GM23338 (cell line): ENCODE data around the gene PIP5K1C. TPM values are rescaled to one million over a fixed set of nuclear protein-coding genes. Genes with fewer than 3 reads are reported as not detected.

Experiments used
- ATAC-seq: fragments of 200-7000 bp; cut with Tn5 transposase; 3 replicates; pipeline ENCODE4 v1.9.1; 2020
- DNase-seq: peaks from one replicate; pipeline ENCODE4 v3.0.0-alpha.2; 2015; ENCODE audit warnings: low spot score
- H2AFZ ChIP-seq: fragments of 200-600 bp; sonication (generic); 2 replicates; pipeline ENCODE4 v1.8.0; 2016; ENCODE audit warnings: antibody characterized with exemption, mild to moderate bottlenecking, moderate library complexity
- H3F3A ChIP-seq: fragments of 200-600 bp; sonication (generic); replicated peaks from 2 replicates; pipeline ENCODE4 v1.8.0; 2017; ENCODE audit warnings: antibody characterized with exemption, mixed run types, low read depth
- H3K27ac ChIP-seq: fragments of 200-600 bp; sonication (generic); 2 replicates; pipeline ENCODE4 v1.6.1; 2016; ENCODE audit warnings: low read depth
- H3K27me3 ChIP-seq: fragments of 200-600 bp; sonication (generic); 2 replicates; pipeline ENCODE4 v1.8.0; 2016; ENCODE audit warnings: mild to moderate bottlenecking, mixed run types, moderate library complexity; ENCODE audit not compliant: insufficient read depth
- H3K36me3 ChIP-seq: fragments of 200-600 bp; sonication (generic); 2 replicates; pipeline ENCODE4 v1.8.0; 2016; ENCODE audit warnings: mild to moderate bottlenecking; ENCODE audit not compliant: insufficient read depth
- H3K4me1 ChIP-seq: fragments of 200-600 bp; sonication (generic); 2 replicates; pipeline ENCODE4 v1.8.0; 2016; ENCODE audit warnings: mild to moderate bottlenecking, moderate library complexity; ENCODE audit not compliant: insufficient read depth
- H3K4me2 ChIP-seq: fragments of 200-600 bp; sonication (generic); 2 replicates; pipeline ENCODE4 v1.7.1; 2017; ENCODE audit warnings: mixed run types
- H3K4me3 ChIP-seq: fragments of 200-600 bp; sonication (generic); 2 replicates; pipeline ENCODE4 v1.6.1; 2016; ENCODE audit warnings: mixed run types
- H3K79me2 ChIP-seq: fragments of 200-600 bp; sonication (generic); replicated peaks from 2 replicates; pipeline ENCODE4 v1.8.0; 2017; ENCODE audit warnings: mild to moderate bottlenecking; ENCODE audit not compliant: insufficient read depth
- H3K9me2 ChIP-seq: fragments of 200-600 bp; sonication (generic); 2 replicates; pipeline ENCODE4 v1.8.0; 2017; ENCODE audit not compliant: insufficient read depth
- H4K20me1 ChIP-seq: fragments of 200-600 bp; sonication (generic); replicated peaks from 2 replicates; pipeline ENCODE4 v1.8.0; 2017; ENCODE audit warnings: mild to moderate bottlenecking; ENCODE audit not compliant: insufficient read depth
- H3K27ac Mint-ChIP-seq: 2 replicates; pipeline ENCODE4 v1.8.0; 2020; ENCODE audit warnings: inconsistent platforms, mild to moderate bottlenecking, moderate library complexity, mixed read lengths
- H3K27me3 Mint-ChIP-seq: 3 replicates; pipeline ENCODE4 v1.8.0; 2022; ENCODE audit warnings: low read depth, mild to moderate bottlenecking, moderate library complexity, mixed read lengths, inconsistent platforms; ENCODE audit not compliant: insufficient read depth, poor library complexity
- H3K36me3 Mint-ChIP-seq: 3 replicates; pipeline ENCODE4 v1.8.0; 2021; ENCODE audit warnings: low read depth, mild to moderate bottlenecking, inconsistent platforms, moderate library complexity, mixed read lengths
- H3K4me1 Mint-ChIP-seq: 3 replicates; pipeline ENCODE4 v1.8.0; 2020; ENCODE audit warnings: mild to moderate bottlenecking, inconsistent platforms, mixed read lengths
- H3K4me3 Mint-ChIP-seq: 3 replicates; pipeline ENCODE4 v1.8.0; 2021; ENCODE audit warnings: moderate library complexity, mild to moderate bottlenecking, inconsistent platforms, mixed read lengths
- H3K9me3 Mint-ChIP-seq: 3 replicates; pipeline ENCODE4 v1.8.0; 2020; ENCODE audit warnings: moderate library complexity, mild to moderate bottlenecking, inconsistent platforms, mixed read lengths
- CREB1 ChIP-seq: fragments of 250-450 bp; sonication (Bioruptor Pico); IDR thresholded peaks from 2 replicates; pipeline ENCODE4 v1.5.0; 2020; ENCODE audit warnings: low read depth, mild to moderate bottlenecking, moderate library complexity
- CTCF ChIP-seq, 2 experiments: fragments of 200-600 bp in 1 of 2; sonication (generic) in 1 of 2; conservative IDR thresholded peaks; 2 replicates each; pipeline versions ENCODE4 v1.5.1 to v1.6.1; 2016 to 2017; ENCODE audit warnings: antibody characterized with exemption in 2 of 2, low read depth in 2 of 2, mild to moderate bottlenecking in 2 of 2, moderate library complexity in 1 of 2
- ETS1 ChIP-seq: IDR thresholded peaks from 2 replicates; pipeline ENCODE4 v1.6.1; 2016; ENCODE audit warnings: antibody characterized with exemption
- EZH2 ChIP-seq: fragments of 200-600 bp; sonication (generic); IDR thresholded peaks from one replicate; pipeline ENCODE4 v1.8.0; 2017; ENCODE audit warnings: antibody characterized with exemption, mild to moderate bottlenecking, low read depth; ENCODE audit not compliant: unreplicated experiment
- EZH2phosphoT487 ChIP-seq: fragments of 200-600 bp; sonication (generic); IDR thresholded peaks from one replicate; pipeline ENCODE4 v1.8.1; 2018; ENCODE audit warnings: antibody characterized with exemption; ENCODE audit not compliant: unreplicated experiment
- JUNB ChIP-seq: IDR thresholded peaks from one replicate; pipeline ENCODE4 v1.6.1; 2016; ENCODE audit warnings: antibody characterized with exemption; ENCODE audit not compliant: unreplicated experiment
- NANOG ChIP-seq: IDR thresholded peaks from 2 replicates; pipeline ENCODE4 v1.6.1; 2016; ENCODE audit warnings: antibody characterized with exemption, borderline replicate concordance
- POLR2AphosphoS5 ChIP-seq: IDR thresholded peaks from 2 replicates; pipeline ENCODE4 v1.6.1; 2016; ENCODE audit warnings: antibody characterized with exemption, low read depth
- STAT1 ChIP-seq: IDR thresholded peaks from one replicate; pipeline ENCODE4 v1.6.1; 2016; ENCODE audit warnings: antibody characterized with exemption; ENCODE audit not compliant: unreplicated experiment
- ZNF114 ChIP-seq: fragments of 250-450 bp; sonication (Bioruptor Pico); IDR thresholded peaks from 2 replicates; pipeline ENCODE4 v1.5.0; 2020; ENCODE audit warnings: mild to moderate bottlenecking, moderate library complexity
- ZNF331 ChIP-seq: fragments of 250-450 bp; sonication (Bioruptor Pico); IDR thresholded peaks from 2 replicates; pipeline ENCODE4 v1.5.0; 2020; ENCODE audit warnings: low read depth, mild to moderate bottlenecking, moderate library complexity
- polyA plus RNA-seq: library from polyadenylated mRNA; unstranded; fragments of >200 nt; fragmentation: Nextera tagmentation; extraction: Ambion mirVana; gene quantifications from 2 replicates; pipeline ENCODE4 v1.2.1, GENCODE V29; 2016
- total RNA-seq: library from RNA; depleted of rRNA; stranded (reverse); fragments of >200 nt; shearing (Covaris generic); gene quantifications from 2 replicates; pipeline ENCODE4 v1.2.3, GENCODE V29; 2014
- TF ChIP-seq, protein P1 (sequence below): fragments of 250-450 bp; sonication (Bioruptor Pico); IDR thresholded peaks from 2 replicates; pipeline ENCODE4 v1.5.0; 2020; ENCODE audit warnings: mild to moderate bottlenecking, moderate library complexity
- TF ChIP-seq, protein P2 (sequence below): IDR thresholded peaks from one replicate; pipeline ENCODE4 v1.6.1; 2018; ENCODE audit warnings: antibody characterized with exemption; ENCODE audit not compliant: unreplicated experiment

Gene PIP5K1C
- total and polyA plus RNA-seq, 2 experiments from 2014 or later: 11.8 to 46.7 TPM

GRCh38 chr19:3674784-3675543 lies 25.3 kb downstream of the PIP5K1C start:
- no peaks in the 10 kb centered on the region for H3K9me2 ChIP-seq
- peaks cover 6% of the 10 kb centered on the region; the same call in 1 of the 2 replicates for H3K4me1 ChIP-seq
- H3K4me3 Mint-ChIP-seq: no peak overlapping the region
- no peaks in the 10 kb centered on the region for H3K36me3 ChIP-seq
- no peak for DNase-seq
- no peak overlapping the region for H3K4me2 ChIP-seq
- peaks cover 17% of the 10 kb centered on the region; the same call in 2 of the 3 replicates for H3K4me1 Mint-ChIP-seq
- no peak overlapping the region for H3K4me3 ChIP-seq
- no peak for ATAC-seq
- peaks cover 18% of the 10 kb centered on the region; the same call in 1 of the 2 replicates for H3K79me2 ChIP-seq
- H2AFZ ChIP-seq: no peak overlapping the region
- peaks cover 3% of the 10 kb centered on the region; the same call in 1 of the 2 replicates for H4K20me1 ChIP-seq
- TF ChIP-seq ZNF114 (CRISPR knock-in tag) (no peak), POLR2AphosphoS5 (no peak), CREB1 (CRISPR knock-in tag) (no peak), STAT1 (no peak), ZNF331 (CRISPR knock-in tag) (no peak), JUNB (no peak), NANOG (no peak), EZH2 (no peak), ETS1 (no peak), CTCF (conservative IDR thresholded peaks at IDR 0.05; ENCODE audit: low read depth in 2 of 2) (no peak), EZH2phosphoT487 (no peak)
- TF ChIP-seq, protein P1, sequence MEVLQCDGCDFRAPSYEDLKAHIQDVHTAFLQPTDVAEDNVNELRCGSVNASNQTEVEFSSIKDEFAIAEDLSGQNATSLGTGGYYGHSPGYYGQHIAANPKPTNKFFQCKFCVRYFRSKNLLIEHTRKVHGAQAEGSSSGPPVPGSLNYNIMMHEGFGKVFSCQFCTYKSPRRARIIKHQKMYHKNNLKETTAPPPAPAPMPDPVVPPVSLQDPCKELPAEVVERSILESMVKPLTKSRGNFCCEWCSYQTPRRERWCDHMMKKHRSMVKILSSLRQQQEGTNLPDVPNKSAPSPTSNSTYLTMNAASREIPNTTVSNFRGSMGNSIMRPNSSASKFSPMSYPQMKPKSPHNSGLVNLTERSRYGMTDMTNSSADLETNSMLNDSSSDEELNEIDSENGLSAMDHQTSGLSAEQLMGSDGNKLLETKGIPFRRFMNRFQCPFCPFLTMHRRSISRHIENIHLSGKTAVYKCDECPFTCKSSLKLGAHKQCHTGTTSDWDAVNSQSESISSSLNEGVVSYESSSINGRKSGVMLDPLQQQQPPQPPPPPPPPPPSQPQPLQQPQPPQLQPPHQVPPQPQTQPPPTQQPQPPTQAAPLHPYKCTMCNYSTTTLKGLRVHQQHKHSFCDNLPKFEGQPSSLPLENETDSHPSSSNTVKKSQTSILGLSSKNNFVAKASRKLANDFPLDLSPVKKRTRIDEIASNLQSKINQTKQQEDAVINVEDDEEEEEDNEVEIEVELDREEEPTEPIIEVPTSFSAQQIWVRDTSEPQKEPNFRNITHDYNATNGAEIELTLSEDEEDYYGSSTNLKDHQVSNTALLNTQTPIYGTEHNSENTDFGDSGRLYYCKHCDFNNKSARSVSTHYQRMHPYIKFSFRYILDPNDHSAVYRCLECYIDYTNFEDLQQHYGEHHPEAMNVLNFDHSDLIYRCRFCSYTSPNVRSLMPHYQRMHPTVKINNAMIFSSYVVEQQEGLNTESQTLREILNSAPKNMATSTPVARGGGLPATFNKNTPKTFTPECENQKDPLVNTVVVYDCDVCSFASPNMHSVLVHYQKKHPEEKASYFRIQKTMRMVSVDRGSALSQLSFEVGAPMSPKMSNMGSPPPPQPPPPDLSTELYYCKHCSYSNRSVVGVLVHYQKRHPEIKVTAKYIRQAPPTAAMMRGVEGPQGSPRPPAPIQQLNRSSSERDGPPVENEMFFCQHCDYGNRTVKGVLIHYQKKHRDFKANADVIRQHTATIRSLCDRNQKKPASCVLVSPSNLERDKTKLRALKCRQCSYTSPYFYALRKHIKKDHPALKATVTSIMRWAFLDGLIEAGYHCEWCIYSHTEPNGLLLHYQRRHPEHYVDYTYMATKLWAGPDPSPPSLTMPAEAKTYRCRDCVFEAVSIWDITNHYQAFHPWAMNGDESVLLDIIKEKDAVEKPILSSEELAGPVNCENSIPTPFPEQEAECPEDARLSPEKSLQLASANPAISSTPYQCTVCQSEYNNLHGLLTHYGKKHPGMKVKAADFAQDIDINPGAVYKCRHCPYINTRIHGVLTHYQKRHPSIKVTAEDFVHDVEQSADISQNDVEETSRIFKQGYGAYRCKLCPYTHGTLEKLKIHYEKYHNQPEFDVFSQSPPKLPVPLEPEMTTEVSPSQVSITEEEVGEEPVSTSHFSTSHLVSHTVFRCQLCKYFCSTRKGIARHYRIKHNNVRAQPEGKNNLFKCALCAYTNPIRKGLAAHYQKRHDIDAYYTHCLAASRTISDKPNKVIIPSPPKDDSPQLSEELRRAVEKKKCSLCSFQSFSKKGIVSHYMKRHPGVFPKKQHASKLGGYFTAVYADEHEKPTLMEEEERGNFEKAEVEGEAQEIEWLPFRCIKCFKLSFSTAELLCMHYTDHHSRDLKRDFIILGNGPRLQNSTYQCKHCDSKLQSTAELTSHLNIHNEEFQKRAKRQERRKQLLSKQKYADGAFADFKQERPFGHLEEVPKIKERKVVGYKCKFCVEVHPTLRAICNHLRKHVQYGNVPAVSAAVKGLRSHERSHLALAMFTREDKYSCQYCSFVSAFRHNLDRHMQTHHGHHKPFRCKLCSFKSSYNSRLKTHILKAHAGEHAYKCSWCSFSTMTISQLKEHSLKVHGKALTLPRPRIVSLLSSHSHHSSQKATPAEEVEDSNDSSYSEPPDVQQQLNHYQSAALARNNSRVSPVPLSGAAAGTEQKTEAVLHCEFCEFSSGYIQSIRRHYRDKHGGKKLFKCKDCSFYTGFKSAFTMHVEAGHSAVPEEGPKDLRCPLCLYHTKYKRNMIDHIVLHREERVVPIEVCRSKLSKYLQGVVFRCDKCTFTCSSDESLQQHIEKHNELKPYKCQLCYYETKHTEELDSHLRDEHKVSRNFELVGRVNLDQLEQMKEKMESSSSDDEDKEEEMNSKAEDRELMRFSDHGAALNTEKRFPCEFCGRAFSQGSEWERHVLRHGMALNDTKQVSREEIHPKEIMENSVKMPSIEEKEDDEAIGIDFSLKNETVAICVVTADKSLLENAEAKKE (CRISPR knock-in tag): no peak
- TF ChIP-seq, protein P2, sequence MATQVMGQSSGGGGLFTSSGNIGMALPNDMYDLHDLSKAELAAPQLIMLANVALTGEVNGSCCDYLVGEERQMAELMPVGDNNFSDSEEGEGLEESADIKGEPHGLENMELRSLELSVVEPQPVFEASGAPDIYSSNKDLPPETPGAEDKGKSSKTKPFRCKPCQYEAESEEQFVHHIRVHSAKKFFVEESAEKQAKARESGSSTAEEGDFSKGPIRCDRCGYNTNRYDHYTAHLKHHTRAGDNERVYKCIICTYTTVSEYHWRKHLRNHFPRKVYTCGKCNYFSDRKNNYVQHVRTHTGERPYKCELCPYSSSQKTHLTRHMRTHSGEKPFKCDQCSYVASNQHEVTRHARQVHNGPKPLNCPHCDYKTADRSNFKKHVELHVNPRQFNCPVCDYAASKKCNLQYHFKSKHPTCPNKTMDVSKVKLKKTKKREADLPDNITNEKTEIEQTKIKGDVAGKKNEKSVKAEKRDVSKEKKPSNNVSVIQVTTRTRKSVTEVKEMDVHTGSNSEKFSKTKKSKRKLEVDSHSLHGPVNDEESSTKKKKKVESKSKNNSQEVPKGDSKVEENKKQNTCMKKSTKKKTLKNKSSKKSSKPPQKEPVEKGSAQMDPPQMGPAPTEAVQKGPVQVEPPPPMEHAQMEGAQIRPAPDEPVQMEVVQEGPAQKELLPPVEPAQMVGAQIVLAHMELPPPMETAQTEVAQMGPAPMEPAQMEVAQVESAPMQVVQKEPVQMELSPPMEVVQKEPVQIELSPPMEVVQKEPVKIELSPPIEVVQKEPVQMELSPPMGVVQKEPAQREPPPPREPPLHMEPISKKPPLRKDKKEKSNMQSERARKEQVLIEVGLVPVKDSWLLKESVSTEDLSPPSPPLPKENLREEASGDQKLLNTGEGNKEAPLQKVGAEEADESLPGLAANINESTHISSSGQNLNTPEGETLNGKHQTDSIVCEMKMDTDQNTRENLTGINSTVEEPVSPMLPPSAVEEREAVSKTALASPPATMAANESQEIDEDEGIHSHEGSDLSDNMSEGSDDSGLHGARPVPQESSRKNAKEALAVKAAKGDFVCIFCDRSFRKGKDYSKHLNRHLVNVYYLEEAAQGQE: no peak
- peaks cover 6% of the 10 kb centered on the region for H3K36me3 Mint-ChIP-seq
- no peaks in the 10 kb centered on the region for H3K27me3 ChIP-seq
- peaks cover 10% of the 10 kb centered on the region for H3K27me3 Mint-ChIP-seq
- H3F3A ChIP-seq: no peaks in the 10 kb centered on the region
- H3K9me3 Mint-ChIP-seq: no peaks in the 10 kb centered on the region
- no peak overlapping the region for H3K27ac ChIP-seq
- H3K27ac Mint-ChIP-seq: no peak overlapping the region
